ENCODE measurements around the gene TSPAN9. TPM values are rescaled to one million over a fixed set of nuclear protein-coding genes. Genes with fewer than 3 reads are reported as not detected.

The TSPAN9 gene
- total and polyA plus RNA-seq, 10 of the 15 experiments (the other 5 are each of a cell fraction or from before 2014, with no cell fraction given): 0.03 to 1.0 (median 0.12) TPM; not detected in 5

DNA sequence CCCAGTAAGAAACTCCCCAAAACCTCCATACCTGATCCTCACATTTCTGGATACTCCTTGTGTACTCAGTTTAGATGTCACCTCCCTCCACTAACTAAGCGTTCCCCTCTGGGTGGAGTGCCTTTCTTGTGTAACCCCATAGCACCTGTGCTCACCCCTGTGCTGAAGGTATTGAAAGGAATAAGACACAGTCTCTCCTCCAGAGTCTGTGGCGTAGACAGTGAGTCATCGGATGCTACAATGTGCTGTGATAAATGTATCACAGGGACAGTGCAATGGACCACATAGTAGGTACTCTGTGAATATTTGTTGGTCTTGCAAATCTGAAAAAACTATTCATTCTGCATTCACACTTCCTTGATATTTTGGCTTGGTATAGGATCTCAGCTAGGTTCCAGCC lies 30.8 kb downstream of the TSPAN9 start:
- H3K79me2 ChIP-seq (ENCODE audit: control insufficient read depth, insufficient read depth, low read length): no peaks in the 10 kb centered on the region
- H3K9ac ChIP-seq (ENCODE audit: control insufficient read depth, insufficient read depth, low read length): no peak overlapping the region
- no peaks in the 10 kb centered on the region for H3K36me3 ChIP-seq (ENCODE audit: control insufficient read depth in 2 of 2, insufficient read depth in 2 of 2, low read length in 1 of 2)
- H4K20me1 ChIP-seq (ENCODE audit: control insufficient read depth, insufficient read depth): no peaks in the 10 kb centered on the region
- ATAC-seq (no peak), DNase-seq (ENCODE audit: low read depth, low spot score) (no peak), FAIRE-seq (no peak)
- no peak overlapping the region for H2AFZ ChIP-seq (ENCODE audit: control insufficient read depth, low read depth, low read length)
- ChIA-PET SMC1A (ENCODE audit: uncharacterized antibody, unreplicated experiment) (no interaction called here), POLR2A (no interaction called here), CTCF (no interaction called here), RAD21 (ENCODE audit: unreplicated experiment) (no interaction called here)
- no peaks in the 10 kb centered on the region for H3K9me3 ChIP-seq (replicated peaks; ENCODE audit: control insufficient read depth, insufficient read depth, low read length)
- no TSS peak for BruUV-seq (replicated peaks)
- intact Hi-C loops (cut with micrococcal nuclease; ENCODE audit: unreplicated experiment) (no loop called here), in situ Hi-C loops (cut with MboI) (no loop called here)
- H3K4me2 ChIP-seq (ENCODE audit: control insufficient read depth, insufficient read depth): no peak overlapping the region
- TF ChIP-seq, protein P1, sequence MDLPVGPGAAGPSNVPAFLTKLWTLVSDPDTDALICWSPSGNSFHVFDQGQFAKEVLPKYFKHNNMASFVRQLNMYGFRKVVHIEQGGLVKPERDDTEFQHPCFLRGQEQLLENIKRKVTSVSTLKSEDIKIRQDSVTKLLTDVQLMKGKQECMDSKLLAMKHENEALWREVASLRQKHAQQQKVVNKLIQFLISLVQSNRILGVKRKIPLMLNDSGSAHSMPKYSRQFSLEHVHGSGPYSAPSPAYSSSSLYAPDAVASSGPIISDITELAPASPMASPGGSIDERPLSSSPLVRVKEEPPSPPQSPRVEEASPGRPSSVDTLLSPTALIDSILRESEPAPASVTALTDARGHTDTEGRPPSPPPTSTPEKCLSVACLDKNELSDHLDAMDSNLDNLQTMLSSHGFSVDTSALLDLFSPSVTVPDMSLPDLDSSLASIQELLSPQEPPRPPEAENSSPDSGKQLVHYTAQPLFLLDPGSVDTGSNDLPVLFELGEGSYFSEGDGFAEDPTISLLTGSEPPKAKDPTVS (IDR thresholded peaks at IDR 0.05; ENCODE audit: low read depth, low read length): no peak
- TF ChIP-seq SMAD1 (IDR thresholded peaks at IDR 0.05; ENCODE audit: low read depth, partially characterized antibody): no peak
- TF ChIP-seq CHD2 (IDR thresholded peaks at IDR 0.05; ENCODE audit: borderline replicate concordance, low read depth, low read length): no peak
- no peak for TF ChIP-seq NBN (IDR thresholded peaks at IDR 0.05)
- no peak for TF ChIP-seq IKZF2 (IDR thresholded peaks at IDR 0.05)
- no peak overlapping the region for H3K27ac ChIP-seq (ENCODE audit: control insufficient read depth, insufficient read depth)
- no peaks in the 10 kb centered on the region for H3K4me1 ChIP-seq (ENCODE audit: control insufficient read depth, insufficient read depth, low read length)
- WGBS (ENCODE audit: insufficient coverage, insufficient replicate concordance, low lambda C conversion rate, missing lambda C conversion rate): 51% methylated on average over 3 of the region's 3 CpGs
- H3K4me3 ChIP-seq: no peak overlapping the region
- H3K27me3 ChIP-seq (replicated peaks in 1 of 2; ENCODE audit: control insufficient read depth in 2 of 2, insufficient read depth in 2 of 2, low read length in 1 of 2): peaks cover 0 to 8% of the 10 kb centered on the region in 2 experiments; a peak in 2 of 4 replicates

DNA sequence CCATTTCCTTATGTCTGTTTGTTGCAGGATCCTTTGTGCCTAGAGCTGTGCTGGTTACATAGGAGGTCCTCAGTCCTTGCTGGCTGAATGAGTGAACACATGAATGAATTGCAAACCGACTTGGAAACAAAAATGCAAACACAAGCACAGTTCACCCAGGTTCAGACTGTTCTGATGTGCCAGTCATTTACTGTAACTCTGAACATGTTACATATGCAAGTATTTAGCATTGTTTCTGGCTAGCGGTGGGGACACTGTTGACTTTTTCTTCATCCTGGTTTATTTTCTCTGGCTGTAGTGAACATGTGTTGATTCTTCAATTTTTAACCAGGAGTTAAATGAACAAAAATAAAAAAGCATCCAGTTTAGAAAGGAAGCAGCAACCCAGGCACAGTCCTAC lies 33.4 kb downstream of the TSPAN9 start:
- H3K4me2 ChIP-seq (ENCODE audit: control insufficient read depth, insufficient read depth): no peak overlapping the region
- H3K4me1 ChIP-seq (ENCODE audit: control insufficient read depth, insufficient read depth, low read length): no peaks in the 10 kb centered on the region
- ChIA-PET SMC1A (ENCODE audit: uncharacterized antibody, unreplicated experiment) (no interaction called here), RAD21 (ENCODE audit: unreplicated experiment) (no interaction called here), POLR2A (no interaction called here), CTCF (no interaction called here)
- no TSS peak for BruUV-seq (replicated peaks)
- no peak overlapping the region for H3K9ac ChIP-seq (ENCODE audit: control insufficient read depth, insufficient read depth, low read length)
- in situ Hi-C loops (cut with MboI) (no loop called here), intact Hi-C loops (cut with micrococcal nuclease; ENCODE audit: unreplicated experiment) (no loop called here)
- no peaks in the 10 kb centered on the region for H4K20me1 ChIP-seq (ENCODE audit: control insufficient read depth, insufficient read depth)
- no peak for ATAC-seq
- no peaks in the 10 kb centered on the region for H3K9me3 ChIP-seq (replicated peaks; ENCODE audit: control insufficient read depth, insufficient read depth, low read length)
- no peak for DNase-seq (ENCODE audit: low read depth, low spot score)
- no peak for FAIRE-seq
- peaks cover 0 to 8% of the 10 kb centered on the region in 2 experiments; a peak in 2 of 4 replicates for H3K27me3 ChIP-seq (replicated peaks in 1 of 2; ENCODE audit: control insufficient read depth in 2 of 2, insufficient read depth in 2 of 2, low read length in 1 of 2)
- no peak overlapping the region for H3K27ac ChIP-seq (ENCODE audit: control insufficient read depth, insufficient read depth)
- no peaks in the 10 kb centered on the region for H3K79me2 ChIP-seq (ENCODE audit: control insufficient read depth, insufficient read depth, low read length)
- no peak overlapping the region for H3K4me3 ChIP-seq
- 50% methylated on average over 2 of the region's 2 CpGs for WGBS (ENCODE audit: insufficient coverage, insufficient replicate concordance, low lambda C conversion rate, missing lambda C conversion rate)
- no peak overlapping the region for H2AFZ ChIP-seq (ENCODE audit: control insufficient read depth, low read depth, low read length)
- no peaks in the 10 kb centered on the region for H3K36me3 ChIP-seq (ENCODE audit: control insufficient read depth in 2 of 2, insufficient read depth in 2 of 2, low read length in 1 of 2)
- TF ChIP-seq, protein P2, sequence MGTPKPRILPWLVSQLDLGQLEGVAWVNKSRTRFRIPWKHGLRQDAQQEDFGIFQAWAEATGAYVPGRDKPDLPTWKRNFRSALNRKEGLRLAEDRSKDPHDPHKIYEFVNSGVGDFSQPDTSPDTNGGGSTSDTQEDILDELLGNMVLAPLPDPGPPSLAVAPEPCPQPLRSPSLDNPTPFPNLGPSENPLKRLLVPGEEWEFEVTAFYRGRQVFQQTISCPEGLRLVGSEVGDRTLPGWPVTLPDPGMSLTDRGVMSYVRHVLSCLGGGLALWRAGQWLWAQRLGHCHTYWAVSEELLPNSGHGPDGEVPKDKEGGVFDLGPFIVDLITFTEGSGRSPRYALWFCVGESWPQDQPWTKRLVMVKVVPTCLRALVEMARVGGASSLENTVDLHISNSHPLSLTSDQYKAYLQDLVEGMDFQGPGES (IDR thresholded peaks at IDR 0.05): no peak
- TF ChIP-seq CHD4 (IDR thresholded peaks at IDR 0.05): no peak
- TF ChIP-seq ZNF207 (IDR thresholded peaks at IDR 0.05; ENCODE audit: borderline replicate concordance): no peak
- TF ChIP-seq CREB1 (IDR thresholded peaks at IDR 0.05; ENCODE audit: low read depth): no peak
- TF ChIP-seq, protein P3, sequence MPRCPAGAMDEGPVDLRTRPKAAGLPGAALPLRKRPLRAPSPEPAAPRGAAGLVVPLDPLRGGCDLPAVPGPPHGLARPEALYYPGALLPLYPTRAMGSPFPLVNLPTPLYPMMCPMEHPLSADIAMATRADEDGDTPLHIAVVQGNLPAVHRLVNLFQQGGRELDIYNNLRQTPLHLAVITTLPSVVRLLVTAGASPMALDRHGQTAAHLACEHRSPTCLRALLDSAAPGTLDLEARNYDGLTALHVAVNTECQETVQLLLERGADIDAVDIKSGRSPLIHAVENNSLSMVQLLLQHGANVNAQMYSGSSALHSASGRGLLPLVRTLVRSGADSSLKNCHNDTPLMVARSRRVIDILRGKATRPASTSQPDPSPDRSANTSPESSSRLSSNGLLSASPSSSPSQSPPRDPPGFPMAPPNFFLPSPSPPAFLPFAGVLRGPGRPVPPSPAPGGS (IDR thresholded peaks at IDR 0.05; ENCODE audit: borderline replicate concordance, insufficient read depth, low read depth, low read length, poor library complexity, severe bottlenecking): no peak
- TF ChIP-seq SIX5 (IDR thresholded peaks at IDR 0.05; ENCODE audit: low read depth, low read length, severe bottlenecking): no peak
- TF ChIP-seq NR2F1 (conservative IDR thresholded peaks at IDR 0.05): no peak
- TF ChIP-seq, protein P4, sequence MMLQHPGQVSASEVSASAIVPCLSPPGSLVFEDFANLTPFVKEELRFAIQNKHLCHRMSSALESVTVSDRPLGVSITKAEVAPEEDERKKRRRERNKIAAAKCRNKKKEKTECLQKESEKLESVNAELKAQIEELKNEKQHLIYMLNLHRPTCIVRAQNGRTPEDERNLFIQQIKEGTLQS (IDR thresholded peaks at IDR 0.05; ENCODE audit: borderline replicate concordance, extremely low read depth, low read depth, low read length): no peak
